ENCODE results near the gene VARS2. TPM values are rescaled to one million over a fixed set of nuclear protein-coding genes. Genes with fewer than 3 reads are reported as not detected.

VARS2 gene
- polyA plus RNA-seq, 1 donor from 2014 or later: 26.0 TPM

- Mint-ChIP-seq H3K36me3 (peaks cover 8% of the 10 kb centered on the region), H3K9me3 (no peaks in the 10 kb centered on the region), H3K27ac (no peak overlapping the region), H3K4me3 (peak overlapping the region in 1 of 4 donors; percentile 10), H3K27me3 (peaks cover 9% of the 10 kb centered on the region), H3K4me1 (peaks cover 15 to 19% (median 18%) of the 10 kb centered on the region in 3 donors)
Observed at GRCh38 chr6:30889921-30890645, 24.0 kb upstream of the VARS2 start.

GRCh38 chr6:30890646-30891449, 23.2 kb upstream of the VARS2 start:
- Mint-ChIP-seq H3K27ac (no peak overlapping the region), H3K4me1 (peaks cover 8 to 13% (median 12%) of the 10 kb centered on the region in 3 donors), H3K4me3 (no peak overlapping the region), H3K36me3 (peaks cover 8% of the 10 kb centered on the region), H3K27me3 (peaks cover 5% of the 10 kb centered on the region), H3K9me3 (no peaks in the 10 kb centered on the region)

GRCh38 chr6:30891450-30891723, 22.7 kb upstream of the VARS2 start:
- Mint-ChIP-seq H3K4me1 (peaks cover 4 to 8% (median 8%) of the 10 kb centered on the region in 3 donors), H3K36me3 (peaks cover 8% of the 10 kb centered on the region), H3K27ac (no peak overlapping the region)

GRCh38 chr6:30891816-30892538, 22.1 kb upstream of the VARS2 start:
- Mint-ChIP-seq H3K4me1 (peaks cover 0 to 8% (median 4%) of the 10 kb centered on the region in 3 donors), H3K9me3 (no peaks in the 10 kb centered on the region), H3K4me3 (no peak overlapping the region), H3K27me3 (peaks cover 3% of the 10 kb centered on the region), H3K27ac (no peak overlapping the region), H3K36me3 (peaks cover 8% of the 10 kb centered on the region)

More at GRCh38 chr6:30891450-30891723, 22.7 kb upstream of the VARS2 start:
- peaks cover 5% of the 10 kb centered on the region for H3K27me3 Mint-ChIP-seq
- no peak overlapping the region for H3K4me3 Mint-ChIP-seq
- no peaks in the 10 kb centered on the region for H3K9me3 Mint-ChIP-seq

GRCh38 chr6:30893001-30893591, 20.9 kb upstream of the VARS2 start:
- Mint-ChIP-seq H3K27me3 (peaks cover 3% of the 10 kb centered on the region), H3K4me3 (no peak overlapping the region), H3K9me3 (no peaks in the 10 kb centered on the region), H3K36me3 (peaks cover 8% of the 10 kb centered on the region), H3K27ac (peak overlapping the region in 1 of 3 donors; percentile 39), H3K4me1 (peaks cover 0 to 4% (median 4%) of the 10 kb centered on the region in 3 donors)

- peaks cover 8% of the 10 kb centered on the region for H3K36me3 Mint-ChIP-seq
- H3K9me3 Mint-ChIP-seq: no peaks in the 10 kb centered on the region
- peaks cover 0 to 4% (median 0%) of the 10 kb centered on the region in 3 donors for H3K4me1 Mint-ChIP-seq
- H3K27me3 Mint-ChIP-seq: peaks cover 3% of the 10 kb centered on the region
- H3K4me3 Mint-ChIP-seq: no peak overlapping the region
- H3K27ac Mint-ChIP-seq: peak overlapping the region in 1 of 3 donors; percentile 39
Observed at GRCh38 chr6:30893666-30894065, 20.4 kb upstream of the VARS2 start.

- H3K27ac Mint-ChIP-seq: no peak overlapping the region
- peaks cover 0 to 4% (median 0%) of the 10 kb centered on the region in 3 donors for H3K4me1 Mint-ChIP-seq
- H3K36me3 Mint-ChIP-seq: peaks cover 8% of the 10 kb centered on the region
- H3K9me3 Mint-ChIP-seq: no peaks in the 10 kb centered on the region
- H3K4me3 Mint-ChIP-seq: no peak overlapping the region
- peaks cover 3% of the 10 kb centered on the region for H3K27me3 Mint-ChIP-seq
Observed at GRCh38 chr6:30894381-30894780, 19.7 kb upstream of the VARS2 start.

- no peak overlapping the region for H3K4me3 Mint-ChIP-seq
- peaks cover 3% of the 10 kb centered on the region for H3K27me3 Mint-ChIP-seq
- H3K4me1 Mint-ChIP-seq: peaks cover 0 to 4% (median 0%) of the 10 kb centered on the region in 3 donors
- H3K36me3 Mint-ChIP-seq: peaks cover 8% of the 10 kb centered on the region
- H3K9me3 Mint-ChIP-seq: no peaks in the 10 kb centered on the region
- no peak overlapping the region for H3K27ac Mint-ChIP-seq
Observed at GRCh38 chr6:30894935-30895334, 19.1 kb upstream of the VARS2 start.

- Mint-ChIP-seq H3K9me3 (no peaks in the 10 kb centered on the region), H3K4me3 (no peak overlapping the region), H3K4me1 (peaks cover 0 to 4% (median 0%) of the 10 kb centered on the region in 3 donors), H3K27ac (no peak overlapping the region), H3K36me3 (peaks cover 8% of the 10 kb centered on the region), H3K27me3 (peaks cover 3% of the 10 kb centered on the region)
Observed at GRCh38 chr6:30895343-30895742, 18.7 kb upstream of the VARS2 start.

- H3K27me3 Mint-ChIP-seq: peaks cover 3% of the 10 kb centered on the region
- no peak overlapping the region for H3K4me3 Mint-ChIP-seq
- peaks cover 0 to 4% (median 0%) of the 10 kb centered on the region in 3 donors for H3K4me1 Mint-ChIP-seq
- H3K36me3 Mint-ChIP-seq: peaks cover 8% of the 10 kb centered on the region
- no peaks in the 10 kb centered on the region for H3K9me3 Mint-ChIP-seq
- no peak overlapping the region for H3K27ac Mint-ChIP-seq
Observed at GRCh38 chr6:30896541-30896940, 17.5 kb upstream of the VARS2 start.

GRCh38 chr6:30897882-30898281, 16.2 kb upstream of the VARS2 start:
- H3K36me3 Mint-ChIP-seq: peaks cover 6% of the 10 kb centered on the region
- H3K9me3 Mint-ChIP-seq: no peaks in the 10 kb centered on the region
- no peak overlapping the region for H3K4me3 Mint-ChIP-seq
- no peaks in the 10 kb centered on the region for H3K27me3 Mint-ChIP-seq
- H3K27ac Mint-ChIP-seq: no peak overlapping the region
- H3K4me1 Mint-ChIP-seq: peaks cover 6 to 10% (median 8%) of the 10 kb centered on the region in 3 donors

GRCh38 chr6:30898750-30899360, 15.2 kb upstream of the VARS2 start:
- Mint-ChIP-seq H3K9me3 (no peaks in the 10 kb centered on the region), H3K27me3 (no peaks in the 10 kb centered on the region), H3K4me3 (no peak overlapping the region), H3K36me3 (peaks cover 6% of the 10 kb centered on the region), H3K27ac (peak overlapping the region in 1 of 3 donors; percentile 53), H3K4me1 (peaks cover 9 to 13% (median 12%) of the 10 kb centered on the region in 3 donors)

GRCh38 chr6:30900863-30901417, 13.1 kb upstream of the VARS2 start:
- no peaks in the 10 kb centered on the region for H3K36me3 Mint-ChIP-seq
- no peaks in the 10 kb centered on the region for H3K9me3 Mint-ChIP-seq
- peak overlapping the region in 1 of 3 donors; percentile 31 for H3K27ac Mint-ChIP-seq
- H3K27me3 Mint-ChIP-seq: no peaks in the 10 kb centered on the region
- peaks cover 9 to 12% (median 11%) of the 10 kb centered on the region in 3 donors for H3K4me1 Mint-ChIP-seq
- H3K4me3 Mint-ChIP-seq: no peak overlapping the region

GRCh38 chr6:30901436-30901835, 12.6 kb upstream of the VARS2 start:
- H3K27me3 Mint-ChIP-seq: no peaks in the 10 kb centered on the region
- no peak overlapping the region for H3K4me3 Mint-ChIP-seq
- no peaks in the 10 kb centered on the region for H3K9me3 Mint-ChIP-seq
- H3K4me1 Mint-ChIP-seq: peaks cover 9 to 12% (median 11%) of the 10 kb centered on the region in 3 donors
- no peaks in the 10 kb centered on the region for H3K36me3 Mint-ChIP-seq
- no peak overlapping the region for H3K27ac Mint-ChIP-seq
